ENCODE measurements around the gene PRICKLE2.
A peak's percentile ranks its signal among the peaks of the same experiment; 100 is the strongest.

PRICKLE2 gene

GRCh38 chr3:64223791-64224745 is 1.2 kb downstream of the PRICKLE2 start:
- in situ Hi-C loops (cut with MboI; ENCODE audit: low pct_unique_long_range_greater_than_20kb, low sequenced_read_pairs): no loop called here
- no peak for DNase-seq

GRCh38 chr3:64222501-64223111 is 2.7 kb downstream of the PRICKLE2 start:
- in situ Hi-C loops (cut with MboI; ENCODE audit: low pct_unique_long_range_greater_than_20kb, low sequenced_read_pairs): no loop called here

GRCh38 chr3:64221571-64222257 is 3.6 kb downstream of the PRICKLE2 start:
- no peak for DNase-seq
- in situ Hi-C loops (cut with MboI; ENCODE audit: low pct_unique_long_range_greater_than_20kb, low sequenced_read_pairs): no loop called here

More at GRCh38 chr3:64222501-64223111, 2.7 kb downstream of the PRICKLE2 start:
- DNase-seq: no peak

DNA sequence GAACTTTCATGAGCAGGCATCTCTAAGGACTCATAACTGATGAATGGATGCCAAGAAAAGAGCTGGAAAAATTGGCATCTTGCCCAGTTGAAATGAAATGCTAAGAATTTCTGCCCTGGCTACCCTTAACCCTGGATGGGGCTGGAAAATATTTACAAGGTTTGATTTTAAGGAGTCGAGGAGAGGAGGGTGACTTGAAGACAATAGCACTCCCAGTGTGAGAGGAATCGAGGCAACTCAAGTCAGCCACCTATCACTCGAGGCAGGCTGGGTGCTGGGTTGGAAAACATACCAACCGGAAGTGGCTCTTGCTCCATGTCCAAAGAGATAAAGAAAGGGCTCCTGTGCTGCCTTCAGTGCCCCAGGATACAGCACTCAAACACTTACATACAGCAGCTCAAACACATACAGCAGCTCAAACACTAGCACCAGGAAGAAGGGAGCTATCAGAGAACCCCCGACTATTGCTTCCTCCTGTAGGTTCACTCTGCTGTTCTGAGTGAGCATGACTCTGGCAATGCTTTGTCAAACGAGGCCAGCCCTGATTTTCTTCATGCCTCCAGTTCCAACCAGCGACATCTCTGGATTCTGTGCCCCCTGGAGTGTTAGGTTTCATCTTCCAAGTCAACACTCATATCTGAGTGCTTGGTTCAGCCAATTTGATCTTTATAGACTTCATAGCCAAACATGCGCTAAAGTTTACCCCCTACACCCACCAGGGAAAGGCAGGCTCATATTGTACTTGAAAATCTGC is 4.9 kb downstream of the PRICKLE2 start:
- in situ Hi-C loops (cut with MboI; ENCODE audit: low pct_unique_long_range_greater_than_20kb, low sequenced_read_pairs): no loop called here
- DNase-seq: no peak

- in situ Hi-C loops (cut with MboI; ENCODE audit: low pct_unique_long_range_greater_than_20kb, low sequenced_read_pairs): no loop called here
- no peak for DNase-seq
These were observed 6.5 kb downstream of the PRICKLE2 start for GRCh38 chr3:64218746-64219145.

DNA sequence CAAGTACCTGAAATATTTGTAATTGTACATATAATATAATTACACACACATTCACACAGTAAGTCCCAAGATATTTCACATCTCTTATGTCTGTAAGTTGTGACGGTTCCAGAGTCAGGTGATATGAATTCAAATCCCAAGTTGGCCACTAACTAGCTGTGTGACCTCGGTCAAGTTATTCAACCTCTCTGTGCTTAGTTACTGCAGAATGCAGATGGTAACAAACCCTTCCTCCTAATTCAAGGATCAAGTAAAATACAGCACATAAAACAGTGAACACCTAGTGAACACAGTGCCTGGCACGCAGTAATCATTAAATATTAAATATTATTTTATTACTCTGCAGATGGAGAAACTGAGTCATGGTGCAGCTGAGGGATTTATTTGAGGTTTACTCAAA is 6.9 kb downstream of the PRICKLE2 start:
- in situ Hi-C loops (cut with MboI; ENCODE audit: low pct_unique_long_range_greater_than_20kb, low sequenced_read_pairs): no loop called here
- DNase-seq: no peak

DNA sequence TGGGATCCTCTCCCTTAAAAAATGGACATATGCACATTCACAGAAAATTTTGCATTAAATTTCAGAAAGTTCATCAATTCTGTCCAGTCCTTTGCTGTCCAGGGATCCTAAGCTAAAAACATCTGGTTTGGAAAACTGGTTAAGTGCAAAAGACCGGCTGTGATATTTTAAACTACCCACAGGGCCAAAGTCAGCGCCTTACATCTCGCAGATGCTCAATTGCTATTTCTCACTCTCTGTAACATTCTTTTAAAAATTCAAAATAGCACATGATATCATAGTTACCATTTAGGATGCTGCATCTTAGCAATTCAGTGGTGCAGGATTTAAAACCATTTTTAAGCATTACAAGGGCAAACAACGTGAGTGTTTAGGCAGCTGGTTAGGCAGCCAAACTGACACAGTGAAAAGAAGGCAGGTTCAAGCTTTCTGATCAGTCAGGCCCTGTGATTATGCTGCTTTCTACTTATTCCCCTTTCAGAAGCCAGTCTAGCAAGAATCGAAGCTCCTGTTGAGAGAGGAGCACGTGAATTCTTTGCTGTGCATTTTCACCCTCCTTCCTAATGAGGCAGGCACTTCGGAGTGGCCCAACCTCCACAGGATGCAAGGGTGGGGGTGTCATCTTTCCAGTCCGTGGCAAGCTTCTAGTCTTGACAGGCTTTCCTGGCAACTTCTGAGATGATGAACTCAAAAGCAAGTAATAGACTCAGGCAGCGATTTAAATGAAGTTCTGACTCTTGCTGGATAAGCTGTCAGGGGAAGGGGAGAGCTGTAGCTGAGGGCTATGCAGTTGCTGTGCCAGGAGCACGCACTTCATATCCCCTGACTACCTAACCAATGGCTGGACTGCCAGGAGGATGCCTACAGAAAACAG is 8.8 kb downstream of the PRICKLE2 start:
- DNase-seq: no peak
- in situ Hi-C loops (cut with MboI; ENCODE audit: low pct_unique_long_range_greater_than_20kb, low sequenced_read_pairs): no loop called here

GRCh38 chr3:64215559-64215958 is 9.7 kb downstream of the PRICKLE2 start:
- no peak for DNase-seq
- in situ Hi-C loops (cut with MboI; ENCODE audit: low pct_unique_long_range_greater_than_20kb, low sequenced_read_pairs): no loop called here

DNA sequence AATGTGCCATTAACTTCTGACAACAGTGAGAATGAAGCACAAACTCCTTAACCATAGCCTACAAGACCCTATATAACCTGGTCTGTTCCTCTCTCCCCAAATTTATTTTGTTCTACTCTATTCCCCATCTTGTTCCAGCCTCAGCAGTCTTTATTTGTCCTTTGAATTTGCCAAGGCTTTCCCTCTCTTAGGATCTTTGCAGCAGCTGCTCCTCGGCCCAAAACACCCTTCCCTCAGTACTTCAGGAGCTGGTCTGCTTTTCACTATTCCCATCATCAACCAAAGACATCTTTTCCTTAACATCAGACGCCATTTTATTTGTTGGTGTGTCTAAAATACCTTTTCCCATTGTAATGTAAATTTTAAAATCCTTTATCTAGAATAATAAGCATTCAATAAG is 10.2 kb downstream of the PRICKLE2 start:
- in situ Hi-C loops (cut with MboI; ENCODE audit: low pct_unique_long_range_greater_than_20kb, low sequenced_read_pairs): no loop called here
- no peak for DNase-seq

GRCh38 chr3:64214381-64215018 is 10.8 kb downstream of the PRICKLE2 start:
- in situ Hi-C loops (cut with MboI; ENCODE audit: low pct_unique_long_range_greater_than_20kb, low sequenced_read_pairs): no loop called here

GRCh38 chr3:64213962-64214379 is 11.3 kb downstream of the PRICKLE2 start:
- in situ Hi-C loops (cut with MboI; ENCODE audit: low pct_unique_long_range_greater_than_20kb, low sequenced_read_pairs): no loop called here
- no peak for DNase-seq

More at GRCh38 chr3:64214381-64215018, 10.8 kb downstream of the PRICKLE2 start:
- DNase-seq: peak; percentile 13

DNA sequence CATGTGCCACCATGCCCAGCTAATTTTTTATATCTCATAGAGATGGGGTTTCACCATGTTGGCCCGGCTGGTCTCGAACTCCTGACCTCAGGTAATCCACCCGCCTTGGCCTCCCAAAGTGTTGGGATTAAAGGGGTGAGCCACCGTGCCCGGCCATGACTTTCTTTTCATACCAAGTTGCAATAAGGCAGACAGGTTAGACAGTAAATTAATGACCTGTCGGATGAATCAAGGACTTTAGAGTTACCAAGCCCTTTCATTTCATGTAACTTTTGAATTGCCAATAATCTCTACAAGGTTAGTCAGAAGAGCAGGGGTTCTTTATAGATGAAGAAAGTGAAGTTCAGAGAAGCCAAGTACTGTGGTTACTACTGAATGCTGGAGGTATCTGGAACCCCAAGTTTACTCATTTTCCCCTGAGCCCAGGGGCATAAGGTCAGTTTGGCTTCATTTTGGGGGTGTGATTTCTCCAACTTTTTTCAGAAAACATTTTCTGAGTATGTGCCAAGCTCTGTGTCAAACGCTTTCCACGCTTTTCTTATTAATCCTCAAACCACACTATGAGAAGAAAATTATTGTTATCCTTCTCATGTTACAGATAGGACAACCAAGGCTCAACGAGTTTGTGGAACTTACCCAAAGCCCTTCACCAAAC is 11.9 kb downstream of the PRICKLE2 start:
- no peak for DNase-seq
- in situ Hi-C loops (cut with MboI; ENCODE audit: low pct_unique_long_range_greater_than_20kb, low sequenced_read_pairs): no loop called here

GRCh38 chr3:64209866-64210621 is 15.2 kb downstream of the PRICKLE2 start:
- DNase-seq: no peak
- in situ Hi-C loops (cut with MboI; ENCODE audit: low pct_unique_long_range_greater_than_20kb, low sequenced_read_pairs): no loop called here

DNA sequence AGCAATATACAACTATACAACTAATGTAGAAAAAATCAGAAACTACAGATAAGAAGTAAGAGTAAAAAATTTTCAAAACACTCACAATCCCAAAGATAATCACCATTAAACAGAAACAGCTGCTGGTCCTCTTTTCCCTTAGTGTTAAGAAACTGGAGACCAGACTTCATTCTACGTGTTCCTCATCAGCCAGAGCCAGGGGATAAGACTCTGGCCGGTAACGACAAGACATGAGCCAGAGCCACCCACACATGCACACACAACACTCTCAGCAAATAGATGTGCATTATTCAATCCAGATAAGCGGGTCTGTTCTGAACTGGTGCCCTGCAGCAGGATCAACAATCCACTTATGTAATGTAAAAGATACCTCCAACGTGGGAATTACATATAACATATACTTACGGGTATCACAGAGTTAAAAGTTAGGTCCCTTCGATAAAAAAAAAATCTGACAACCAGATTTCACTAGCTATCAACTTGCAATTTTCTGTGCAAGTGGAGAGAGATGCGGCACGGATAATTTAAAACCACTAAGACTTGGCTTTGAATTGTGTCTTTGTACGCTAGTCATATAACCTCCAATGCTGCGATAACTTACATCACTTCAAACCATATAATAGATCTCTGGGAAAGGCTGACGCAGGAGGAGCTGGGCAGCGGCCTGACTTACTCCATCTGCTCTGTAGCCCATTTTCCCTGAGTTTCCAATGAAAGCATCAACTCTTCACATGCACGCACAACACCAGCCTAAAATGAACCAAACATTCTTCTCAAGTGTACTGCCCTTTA is 17.8 kb downstream of the PRICKLE2 start:
- DNase-seq: no peak
- in situ Hi-C loops (cut with MboI; ENCODE audit: low pct_unique_long_range_greater_than_20kb, low sequenced_read_pairs): no loop called here

- no peak for DNase-seq
- in situ Hi-C loops (cut with MboI; ENCODE audit: low pct_unique_long_range_greater_than_20kb, low sequenced_read_pairs): no loop called here
These were observed 21.0 kb downstream of the PRICKLE2 start for GRCh38 chr3:64203969-64204908.

All from KBM-7 (cell line).